H1 (cell line): ENCODE measurements around the gene RAB11A. TPM values are rescaled to one million over a fixed set of nuclear protein-coding genes. Genes with fewer than 3 reads are reported as not detected.

Experiments
- CTCF ChIA-PET: fragments of 300-600 bp; sonication (Branson Sonifier 250); formaldehyde crosslinking; loops from one replicate; lab custom pipeline; 2021; ENCODE audit not compliant: partially characterized antibody; lab: Charles Lee
- POLR2A ChIA-PET: fragments of 300-600 bp; sonication (Branson Sonifier 250); formaldehyde crosslinking; loops from one replicate; lab custom pipeline; 2021; ENCODE audit warnings: inconsistent platforms; ENCODE audit not compliant: partially characterized antibody; lab: Charles Lee
- DNase-seq, 2 experiments: peaks; one replicate each; pipeline versions ENCODE4 v3.0.0 to v3.0.0-alpha.2; 2010 to 2022; ENCODE audit warnings: low spot score in 2 of 2, low read depth in 1 of 2, mixed read lengths in 1 of 2
- FAIRE-seq: peaks from 2 replicates; lab custom pipeline; 2011; peaks lifted over from hg19 to GRCh38; lab: Jason Lieb, UNC
- H2AFZ ChIP-seq: 2 replicates; pipeline ENCODE4 v1.8.1; 2012; ENCODE audit warnings: low read length, inconsistent platforms
- H2AK5ac ChIP-seq: 2 replicates; pipeline ENCODE4 v1.6.1; 2013; ENCODE audit warnings: low read depth, low read length
- H2BK120ac ChIP-seq: replicated peaks from 2 replicates; pipeline ENCODE3; 2013; ENCODE audit warnings: low read depth, low read length, inconsistent platforms
- H2BK12ac ChIP-seq: 2 replicates; pipeline ENCODE4 v1.6.1; 2013; ENCODE audit warnings: low read depth, low read length
- H2BK15ac ChIP-seq: 2 replicates; pipeline ENCODE4 v1.6.1; 2013; ENCODE audit warnings: low read length
- H2BK20ac ChIP-seq: 2 replicates; pipeline ENCODE4 v1.6.1; 2013; ENCODE audit warnings: low read length
- H2BK5ac ChIP-seq: 2 replicates; pipeline ENCODE4 v1.6.1; 2013; ENCODE audit warnings: low read depth, low read length
- H3K14ac ChIP-seq: 2 replicates; pipeline ENCODE4 v1.6.1; 2013; ENCODE audit warnings: inconsistent platforms; ENCODE audit not compliant: insufficient read length
- H3K18ac ChIP-seq: 2 replicates; pipeline ENCODE4 v1.6.1; 2013; ENCODE audit warnings: low read length; ENCODE audit errors: extremely low read depth
- H3K23ac ChIP-seq: 2 replicates; pipeline ENCODE4 v1.6.1; 2013; ENCODE audit warnings: inconsistent platforms; ENCODE audit not compliant: insufficient read length
- H3K23me2 ChIP-seq: 2 replicates; pipeline ENCODE4 v1.6.1; 2013; ENCODE audit warnings: low read depth, low read length
- H3K27ac ChIP-seq: 2 replicates; pipeline ENCODE4 v1.6.1; 2011; ENCODE audit warnings: low read depth, low read length, inconsistent platforms
- H3K27me3 ChIP-seq, 4 experiments: replicated peaks in 1 of 4; 1 replicate in 1 of 4; 2 replicates in 3 of 4; pipeline versions ENCODE4 v1.6.1 to v1.8.1; 2011 to 2013; ENCODE audit warnings: low read length in 3 of 4, mild to moderate bottlenecking in 3 of 4, inconsistent platforms in 2 of 4, mixed read lengths in 2 of 4, moderate library complexity in 1 of 4; ENCODE audit not compliant: control insufficient read depth in 3 of 4, insufficient read depth in 3 of 4; ENCODE audit errors: extremely low read depth in 1 of 4
- H3K36me3 ChIP-seq, 4 experiments: 2 replicates each; pipeline versions ENCODE4 v1.6.1 to v1.8.1; 2011 to 2013; ENCODE audit warnings: mild to moderate bottlenecking in 4 of 4, low read length in 3 of 4, moderate library complexity in 2 of 4, control low read depth in 1 of 4, inconsistent platforms in 1 of 4; ENCODE audit not compliant: insufficient read depth in 4 of 4, control insufficient read depth in 2 of 4
- H3K4ac ChIP-seq: replicated peaks from 2 replicates; pipeline ENCODE3; 2013; ENCODE audit warnings: low read length, low read depth, mixed read lengths, inconsistent platforms; ENCODE audit not compliant: insufficient read length
- H3K4me1 ChIP-seq, 4 experiments: replicated peaks in 1 of 4; 1 replicate in 1 of 4; 2 replicates in 3 of 4; pipeline versions ENCODE4 v1.6.1 to v1.8.1; 2011 to 2013; ENCODE audit warnings: low read length in 3 of 4, inconsistent platforms in 2 of 4, mixed read lengths in 1 of 4; ENCODE audit not compliant: insufficient read depth in 4 of 4, control insufficient read depth in 3 of 4
- H3K4me2 ChIP-seq, 2 experiments: 2 replicates each; pipeline versions ENCODE4 v1.6.1 to v1.8.1; 2011 to 2013; ENCODE audit warnings: low read depth in 2 of 2, low read length in 2 of 2, control low read depth in 1 of 2, inconsistent platforms in 1 of 2, mild to moderate bottlenecking in 1 of 2; ENCODE audit not compliant: insufficient read depth in 1 of 2
- H3K4me3 ChIP-seq, 4 experiments: fragments of 200-600, 300-600 bp in 1 of 4; sonication (generic), shearing (Covaris generic), sonication (Bioruptor Twin) in 1 of 4; 2 replicates each; pipeline versions ENCODE4 v1.5.1 to v1.8.1; 2011 to 2016; ENCODE audit warnings: low read length in 4 of 4, low read depth in 3 of 4, control low read depth in 2 of 4, inconsistent platforms in 2 of 4, mild to moderate bottlenecking in 2 of 4, mixed read lengths in 1 of 4, moderate library complexity in 1 of 4; ENCODE audit not compliant: insufficient read depth in 2 of 4; ENCODE audit errors: extremely low read depth in 1 of 4
- H3K56ac ChIP-seq: replicated peaks from 2 replicates; pipeline ENCODE3; 2013; ENCODE audit warnings: low read depth, mild to moderate bottlenecking, mixed read lengths, low read length, inconsistent platforms; ENCODE audit not compliant: insufficient read length
- H3K79me1 ChIP-seq: 2 replicates; pipeline ENCODE4 v1.6.1; 2013; ENCODE audit warnings: low read depth, low read length, control low read depth
- H3K79me2 ChIP-seq, 2 experiments: 2 replicates each; pipeline versions ENCODE4 v1.6.1 to v1.8.1; 2012 to 2013; ENCODE audit warnings: low read length in 2 of 2, mild to moderate bottlenecking in 2 of 2, inconsistent platforms in 1 of 2; ENCODE audit not compliant: insufficient read depth in 2 of 2, control insufficient read depth in 1 of 2
- H3K9ac ChIP-seq, 4 experiments: replicated peaks in 1 of 4; 1 replicate in 1 of 4; 2 replicates in 3 of 4; pipeline versions ENCODE4 v1.6.1 to v1.8.1; 2011 to 2013; ENCODE audit warnings: low read depth in 3 of 4, low read length in 3 of 4, control low read depth in 2 of 4, mild to moderate bottlenecking in 2 of 4, moderate library complexity in 2 of 4, inconsistent platforms in 1 of 4; ENCODE audit errors: extremely low read depth in 1 of 4
- H3K9me3 ChIP-seq, 2 experiments: 2 replicates each; pipeline versions ENCODE4 v1.6.1 to v1.8.1; 2012 to 2013; ENCODE audit warnings: mild to moderate bottlenecking in 2 of 2, moderate library complexity in 2 of 2, control low read depth in 1 of 2, inconsistent platforms in 1 of 2, low read depth in 1 of 2, low read length in 1 of 2, mixed read lengths in 1 of 2; ENCODE audit not compliant: insufficient read depth in 2 of 2
- H4K20me1 ChIP-seq, 2 experiments: replicated peaks in 1 of 2; 2 replicates each; pipeline versions ENCODE3 to v1.8.1; 2011 to 2013; ENCODE audit warnings: inconsistent platforms in 2 of 2, low read length in 2 of 2, mild to moderate bottlenecking in 1 of 2; ENCODE audit not compliant: insufficient read depth in 2 of 2, control insufficient read depth in 1 of 2
- H4K5ac ChIP-seq: 2 replicates; pipeline ENCODE4 v1.6.1; 2013; ENCODE audit warnings: low read length, low read depth, mixed read lengths, inconsistent platforms; ENCODE audit not compliant: insufficient read length
- H4K8ac ChIP-seq: 2 replicates; pipeline ENCODE4 v1.8.0; 2013; ENCODE audit warnings: mild to moderate bottlenecking, moderate library complexity, low read length, inconsistent platforms; ENCODE audit not compliant: insufficient read depth; ENCODE audit errors: extremely low read depth
- H4K91ac ChIP-seq: replicated peaks from 2 replicates; pipeline ENCODE3; 2013; ENCODE audit warnings: low read length, mixed read lengths, inconsistent platforms; ENCODE audit not compliant: insufficient read length
- BRCA1 ChIP-seq: IDR thresholded peaks from 2 replicates; pipeline ENCODE4 v1.6.1; 2012; ENCODE audit warnings: low read depth, low read length, improper control_type of control experiment
- CHD1 ChIP-seq: IDR thresholded peaks from 2 replicates; pipeline ENCODE4 v1.6.1; 2012; ENCODE audit warnings: low read depth, low read length, improper control_type of control experiment
- EZH2 ChIP-seq: fragments of 200-600 bp; sonication (generic); IDR thresholded peaks from 2 replicates; pipeline ENCODE4 v1.7.1; 2012; ENCODE audit warnings: low read depth, mild to moderate bottlenecking, moderate library complexity, low read length, inconsistent platforms; ENCODE audit not compliant: severe bottlenecking
- POLR2AphosphoS5 ChIP-seq: IDR thresholded peaks from 2 replicates; pipeline ENCODE4 v1.6.1; 2011; ENCODE audit warnings: low read depth, low read length
- POU5F1 ChIP-seq: IDR thresholded peaks from 2 replicates; pipeline ENCODE4 v1.6.1; 2011; ENCODE audit warnings: low read depth, mild to moderate bottlenecking, low read length, moderate library complexity
- TAF1 ChIP-seq: IDR thresholded peaks from 2 replicates; pipeline ENCODE4 v1.6.1; 2011; ENCODE audit warnings: mild to moderate bottlenecking, low read depth, low read length
- ZNF274 ChIP-seq: IDR thresholded peaks from 2 replicates; pipeline ENCODE4 v1.7.0; 2012; ENCODE audit warnings: low read length, borderline replicate concordance; ENCODE audit errors: extremely low read depth
- WGBS, 2 experiments: shearing (Covaris generic) in 1 of 2; methylation state at CpG; one replicate each; pipeline versions ENCODE4 v1.1.6 to v1.1.7; 2013 to 2015; ENCODE audit warnings: low lambda C conversion rate in 2 of 2, mixed read lengths in 2 of 2, inconsistent platforms in 1 of 2, low coverage in 1 of 2, missing lambda C conversion rate in 1 of 2; ENCODE audit not compliant: insufficient replicate concordance in 2 of 2, insufficient coverage in 1 of 2, insufficient read length in 1 of 2; ENCODE audit errors: extremely low coverage in 1 of 2, missing lambda C conversion rate in 1 of 2; 5-methylcytosine and 5-hydroxymethylcytosine counted together
- polyA plus RNA-seq, 7 experiments: library from polyadenylated mRNA; depleted of rRNA in 3 of 7; stranded (reverse) in 5 of 7; unstranded in 2 of 7; fragments of >200 nt in 5 of 7; fragments of 200-250 nt in 2 of 7; gene quantifications; 1 replicate in 5 of 7; 2 replicates in 1 of 7; 4 replicates in 1 of 7; pipeline versions ENCODE4 v1.2.1 to v1.2.3, GENCODE V29; 2011 to 2013; ENCODE audit warnings: missing spikeins in 2 of 7, mixed read lengths in 2 of 7
- total RNA-seq: library from RNA; stranded (reverse); fragmentation: NEBNext Ultra II Directional; extraction: Animal tissue kit (Norgen Biotek cat#: 25700); gene quantifications from 2 replicates; pipeline ENCODE4 v1.2.1, GENCODE V29; 2021
- TF ChIP-seq, protein P1 (sequence below): IDR thresholded peaks from 2 replicates; pipeline ENCODE4 v1.6.1; 2012; ENCODE audit warnings: inconsistent platforms

Gene RAB11A
- total and polyA plus RNA-seq, 2 of the 8 experiments (the other 6 are each of a cell fraction or from before 2014, with no cell fraction given): 211 to 254 TPM

DNA sequence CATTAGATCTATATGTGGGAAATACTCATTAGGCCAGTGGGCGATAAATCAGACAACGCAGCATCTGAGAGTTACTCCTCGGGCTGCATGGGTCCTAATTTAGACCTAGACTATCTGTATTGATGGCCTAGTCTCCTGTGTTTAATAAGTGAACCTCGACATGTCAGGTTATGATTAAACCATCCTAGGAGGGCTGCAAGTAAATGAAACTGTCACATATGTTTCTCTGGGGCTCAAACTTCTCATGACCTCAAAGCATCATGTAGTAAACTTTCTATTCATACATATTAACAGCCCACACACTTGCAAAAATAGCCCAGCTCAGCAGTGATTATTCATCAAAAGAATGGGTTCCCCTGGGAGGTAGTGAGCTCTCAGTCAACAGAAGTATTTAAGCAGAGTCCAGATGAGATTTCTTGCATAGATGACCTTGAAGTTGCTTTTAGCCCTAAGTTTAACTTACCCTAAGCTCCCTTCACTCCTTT lies 51.6 kb downstream of the RAB11A start:
- H2AK5ac ChIP-seq: no peak overlapping the region
- DNase-seq (no peak), FAIRE-seq (no peak)
- no peaks in the 10 kb centered on the region for H3K23me2 ChIP-seq
- no peaks in the 10 kb centered on the region for H3K9me3 ChIP-seq
- no peak overlapping the region for H4K5ac ChIP-seq
- no peak overlapping the region for H2BK20ac ChIP-seq
- no peak overlapping the region for H3K56ac ChIP-seq
- H3K23ac ChIP-seq: no peak overlapping the region
- ChIA-PET POLR2A (interaction anchor here (1.4 to 2.5 kb wide), 2 partner anchors 11 to 48 kb away, joined by 3 to 8 read pairs; no protein-coding TSS in a partner anchor), CTCF (interaction anchor here (0.6 to 2.9 kb wide), 9 partner anchors 8 to 768 kb away, joined by 3 to 10 read pairs (median 4); no protein-coding TSS in a partner anchor)
- H3K79me2 ChIP-seq: no peaks in the 10 kb centered on the region
- no peak overlapping the region for H2BK12ac ChIP-seq
- peaks cover 0 to 8% (median 4%) of the 10 kb centered on the region in 4 experiments; a peak in 5 of 7 replicates for H3K4me1 ChIP-seq
- WGBS, 2 experiments: 88% methylated on average over 4 of the region's 4 CpGs; no CpG with 5 or more reads in 1 of the 2 experiments
- H3K4me2 ChIP-seq: no peak overlapping the region
- no peaks in the 10 kb centered on the region for H3K27me3 ChIP-seq
- H3K79me1 ChIP-seq: no peaks in the 10 kb centered on the region
- H2BK15ac ChIP-seq: no peak overlapping the region
- no peak overlapping the region for H4K8ac ChIP-seq
- no peak for TF ChIP-seq BRCA1
- no peak for TF ChIP-seq POU5F1
- TF ChIP-seq CHD1: no peak
- TF ChIP-seq EZH2: no peak
- TF ChIP-seq TAF1: no peak
- no peak for TF ChIP-seq POLR2AphosphoS5
- TF ChIP-seq, protein P1, sequence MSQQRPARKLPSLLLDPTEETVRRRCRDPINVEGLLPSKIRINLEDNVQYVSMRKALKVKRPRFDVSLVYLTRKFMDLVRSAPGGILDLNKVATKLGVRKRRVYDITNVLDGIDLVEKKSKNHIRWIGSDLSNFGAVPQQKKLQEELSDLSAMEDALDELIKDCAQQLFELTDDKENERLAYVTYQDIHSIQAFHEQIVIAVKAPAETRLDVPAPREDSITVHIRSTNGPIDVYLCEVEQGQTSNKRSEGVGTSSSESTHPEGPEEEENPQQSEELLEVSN: no peak
- no peak for TF ChIP-seq ZNF274
- no peak overlapping the region for H3K27ac ChIP-seq
- H3K36me3 ChIP-seq: no peaks in the 10 kb centered on the region
- H3K4me3 ChIP-seq: no peak overlapping the region
- no peak overlapping the region for H3K14ac ChIP-seq
- H2AFZ ChIP-seq: no peak overlapping the region
- no peak overlapping the region for H2BK5ac ChIP-seq
- H2BK120ac ChIP-seq: no peak overlapping the region
- H3K4ac ChIP-seq: no peak overlapping the region
- H3K9ac ChIP-seq: no peak overlapping the region
- no peak overlapping the region for H4K91ac ChIP-seq
- H3K18ac ChIP-seq: no peak overlapping the region
- peaks cover 0 to 4% of the 10 kb centered on the region in 2 experiments for H4K20me1 ChIP-seq
